GM18519 (cell line): ENCODE results near the gene BRF1.

Source experiments
- ATAC-seq: cut with Tn5 transposase; IDR thresholded peaks from one replicate; pipeline ENCODE4 v1.9.1; 2021; ENCODE audit warnings: mild to moderate bottlenecking, moderate library complexity; ENCODE audit not compliant: unreplicated experiment, low FRiP score

The BRF1 gene

DNA sequence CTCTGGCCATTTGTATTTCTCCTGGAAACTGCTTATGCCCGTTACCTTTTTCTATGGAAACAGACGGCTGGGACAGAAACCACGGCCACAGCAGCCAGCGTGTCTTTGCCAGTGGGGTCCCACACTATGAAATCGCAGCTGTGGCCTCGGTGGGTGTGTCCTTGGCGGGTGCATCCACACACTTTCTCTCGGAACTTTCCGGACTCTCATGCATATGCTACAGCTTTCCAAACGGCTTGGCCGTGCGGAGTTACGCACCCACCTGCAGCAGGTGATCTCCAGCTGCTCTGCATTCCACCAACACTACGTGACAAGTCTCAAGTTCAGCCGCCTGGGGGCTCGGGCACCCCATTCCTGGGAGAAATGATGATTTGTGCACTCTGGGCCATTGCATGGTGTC, 53.8 kb downstream of the BRF1 start:
- no peak for ATAC-seq

DNA sequence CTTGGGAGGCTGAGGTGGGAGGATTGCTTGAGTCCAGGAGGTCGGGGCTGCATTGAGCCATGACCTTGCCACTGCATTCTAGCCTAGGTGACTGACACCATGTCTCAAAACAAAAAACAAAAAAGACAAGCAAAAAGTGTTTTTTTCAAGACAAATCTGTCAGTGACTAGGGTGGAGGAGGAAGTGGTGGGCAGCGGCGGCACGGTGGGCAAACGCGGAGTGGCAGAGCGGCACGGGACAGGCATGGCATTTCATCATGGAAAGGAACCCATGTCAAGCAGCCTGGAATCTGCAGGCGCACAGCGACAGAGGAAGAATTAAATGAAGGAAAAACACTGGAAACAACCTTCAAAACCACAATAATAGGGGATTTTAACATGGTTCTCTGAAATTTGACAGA, 56.5 kb downstream of the BRF1 start:
- no peak for ATAC-seq

DNA sequence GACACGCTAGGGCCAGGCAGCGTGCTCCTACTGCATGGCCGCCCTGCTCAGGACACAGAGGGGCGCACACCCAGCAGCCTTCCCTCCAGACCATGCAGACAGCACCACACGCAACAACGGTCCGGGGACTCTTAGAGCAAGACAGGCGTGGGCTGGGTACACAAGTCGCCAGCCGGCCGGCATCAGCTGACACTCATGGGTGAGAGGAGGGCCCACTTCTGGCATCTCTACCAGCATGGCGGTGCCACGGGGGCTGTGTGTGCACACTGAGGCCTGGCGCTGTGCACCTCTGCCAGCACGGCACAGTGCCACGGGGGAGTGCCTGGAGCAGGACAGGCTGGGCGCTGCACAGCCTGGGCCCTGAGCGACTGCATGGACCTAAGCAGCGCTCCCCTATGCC, 59.2 kb downstream of the BRF1 start:
- no peak for ATAC-seq

DNA sequence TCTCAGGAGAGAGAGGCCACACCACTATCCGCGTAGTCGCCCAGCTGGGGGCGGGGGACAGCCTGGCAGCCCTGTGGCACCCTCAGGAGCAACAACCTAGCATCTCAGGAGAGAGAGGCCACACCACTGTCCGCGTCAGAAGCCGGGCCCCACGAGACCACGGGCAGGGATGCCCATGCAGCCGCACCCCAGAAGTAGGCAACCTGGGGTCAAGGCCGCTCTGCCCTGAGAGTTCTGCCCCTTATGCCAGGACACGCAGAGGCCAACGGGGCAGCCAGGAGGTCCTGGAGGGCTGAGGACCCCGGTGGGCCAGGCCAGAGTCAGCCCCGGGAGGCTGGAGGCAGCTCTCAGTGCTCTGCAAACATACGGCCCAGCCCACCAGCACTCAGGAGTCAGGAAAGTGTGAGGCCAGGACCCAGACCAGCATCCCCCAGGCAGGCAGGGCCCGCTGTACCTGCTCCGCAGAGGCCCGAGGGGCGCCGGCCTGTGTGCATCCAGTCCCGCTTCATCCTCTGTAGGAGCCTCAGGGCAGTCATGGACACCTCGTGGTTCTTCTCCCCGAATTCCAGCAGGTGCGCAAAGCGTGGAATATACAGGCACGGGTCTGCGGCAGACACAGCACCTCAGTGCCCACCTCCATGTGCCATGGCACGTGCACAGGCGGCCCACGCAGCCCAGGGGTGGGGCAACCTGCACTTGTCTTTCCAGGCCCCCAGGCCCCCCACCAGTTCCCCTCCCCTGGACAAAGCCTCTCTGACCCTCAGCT, 59.8 kb downstream of the BRF1 start:
- no peak for ATAC-seq

DNA sequence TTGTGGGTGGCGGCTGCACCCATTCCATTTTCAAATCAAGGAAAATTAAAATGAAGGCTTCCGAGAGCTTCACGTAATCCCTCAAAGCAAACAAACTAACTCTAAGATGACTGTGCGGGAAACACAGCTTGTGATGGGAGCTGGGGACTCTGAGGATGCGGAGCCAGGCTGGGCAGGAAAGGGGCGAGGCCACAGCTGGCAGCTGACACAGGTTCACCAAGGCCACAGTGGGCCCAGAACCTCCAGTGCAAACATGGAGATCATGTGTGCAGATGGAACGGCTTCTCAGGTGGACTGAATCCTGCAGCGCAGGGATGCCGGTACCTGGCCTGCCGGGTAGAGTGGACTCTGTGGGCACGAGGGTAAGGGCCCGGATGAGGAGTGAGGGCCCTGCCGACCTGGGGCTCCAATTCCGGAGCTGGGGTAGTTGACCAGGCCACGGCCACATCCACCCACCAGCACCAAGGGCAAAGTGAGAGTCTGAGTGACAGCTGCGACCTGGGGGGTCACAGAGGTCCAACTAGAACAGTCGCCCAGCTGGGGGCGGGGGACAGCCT, 71.6 kb downstream of the BRF1 start:
- no peak for ATAC-seq

DNA sequence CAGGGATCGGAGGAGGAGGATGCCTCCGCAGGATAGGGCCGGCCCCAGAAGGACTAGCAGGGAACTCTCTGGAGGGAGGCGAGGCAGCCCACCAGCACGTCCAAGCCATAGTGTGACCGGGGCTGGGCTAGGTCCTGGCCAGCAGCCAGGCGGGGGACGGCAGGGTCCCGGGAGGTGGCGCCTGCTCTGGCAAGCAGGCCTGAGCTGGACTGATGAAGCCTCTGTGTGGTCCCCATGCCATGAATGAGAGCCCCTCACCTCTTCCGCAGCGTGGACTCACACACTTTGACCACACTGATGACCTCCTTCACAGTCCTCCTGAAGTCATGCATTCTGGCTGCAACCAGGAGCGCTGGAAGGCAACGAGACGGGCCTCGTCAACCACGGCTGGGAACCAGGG, 72.2 kb downstream of the BRF1 start:
- no peak for ATAC-seq

DNA sequence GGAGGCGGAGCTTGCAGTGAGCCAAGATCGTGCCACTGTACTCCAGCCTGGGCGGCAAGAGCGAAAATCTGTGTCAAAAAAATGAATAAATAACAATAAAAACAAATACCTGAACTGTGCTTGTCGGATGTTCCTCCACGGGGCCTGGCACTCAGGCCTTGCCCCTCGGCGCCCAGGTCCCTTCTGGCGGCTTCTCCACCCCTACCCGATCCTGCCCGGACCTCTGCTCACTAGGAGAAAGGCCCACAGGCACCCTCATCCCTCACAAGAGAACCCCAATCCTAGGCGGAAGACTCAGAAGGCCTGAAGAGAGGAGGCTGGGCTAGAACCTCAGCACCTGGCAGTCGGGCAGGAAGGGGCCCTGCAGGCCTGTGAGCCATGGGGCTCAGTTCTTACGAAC, 73.5 kb downstream of the BRF1 start:
- ATAC-seq: no peak

DNA sequence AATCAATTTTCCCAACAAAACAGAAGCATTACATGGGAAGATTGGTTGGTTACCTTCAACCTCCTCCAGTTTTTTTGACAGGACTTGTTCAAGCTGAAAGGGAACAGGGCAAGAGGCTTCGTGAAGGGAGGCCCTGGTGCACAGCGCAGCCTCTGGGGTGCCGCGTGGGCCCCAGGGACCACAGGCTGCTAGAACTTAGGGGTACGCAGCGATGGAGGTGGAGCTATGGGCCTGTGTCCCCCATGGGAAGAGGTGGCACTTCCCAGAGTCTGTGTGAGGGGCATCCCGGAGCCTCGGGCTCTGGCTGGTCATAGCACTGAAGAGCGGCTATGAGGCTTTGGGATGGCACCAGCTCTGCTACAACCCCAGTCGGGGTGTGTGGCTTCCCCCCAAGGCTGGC, 74.6 kb downstream of the BRF1 start:
- no peak for ATAC-seq

DNA sequence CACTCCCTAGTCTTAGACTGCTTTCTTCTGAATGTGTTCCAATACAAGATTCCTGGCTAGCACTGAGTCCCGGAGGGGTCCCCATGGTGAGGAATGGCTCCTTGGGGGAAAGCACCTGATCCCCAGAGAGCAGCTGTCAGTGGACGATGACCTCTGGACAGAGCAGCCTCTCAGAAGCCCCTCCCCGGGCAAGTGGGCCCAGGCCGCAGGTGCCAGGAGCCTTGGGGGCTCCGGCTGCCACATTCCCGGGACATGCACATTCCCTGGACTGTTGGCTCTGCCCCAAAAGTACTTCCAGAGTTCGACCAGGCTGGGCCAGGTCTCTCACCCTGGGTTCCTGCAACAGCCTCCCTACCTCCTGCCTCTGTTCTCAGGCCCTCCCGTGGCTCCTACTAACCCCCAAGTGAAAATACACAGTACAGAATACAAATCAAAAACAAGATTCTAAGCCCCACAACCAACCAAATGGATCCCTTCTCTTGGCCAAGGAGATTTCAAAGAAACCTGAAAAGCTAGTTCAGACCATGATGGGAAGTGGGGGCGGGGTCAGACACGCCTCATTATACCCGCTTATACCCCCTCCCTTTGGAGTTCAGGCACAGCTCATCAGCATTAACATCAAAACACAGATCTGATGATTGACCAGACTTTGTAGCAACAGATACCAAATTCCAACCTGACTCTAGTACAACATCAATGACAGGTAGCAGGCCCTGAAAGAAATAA, 75.8 kb downstream of the BRF1 start:
- ATAC-seq: no peak

DNA sequence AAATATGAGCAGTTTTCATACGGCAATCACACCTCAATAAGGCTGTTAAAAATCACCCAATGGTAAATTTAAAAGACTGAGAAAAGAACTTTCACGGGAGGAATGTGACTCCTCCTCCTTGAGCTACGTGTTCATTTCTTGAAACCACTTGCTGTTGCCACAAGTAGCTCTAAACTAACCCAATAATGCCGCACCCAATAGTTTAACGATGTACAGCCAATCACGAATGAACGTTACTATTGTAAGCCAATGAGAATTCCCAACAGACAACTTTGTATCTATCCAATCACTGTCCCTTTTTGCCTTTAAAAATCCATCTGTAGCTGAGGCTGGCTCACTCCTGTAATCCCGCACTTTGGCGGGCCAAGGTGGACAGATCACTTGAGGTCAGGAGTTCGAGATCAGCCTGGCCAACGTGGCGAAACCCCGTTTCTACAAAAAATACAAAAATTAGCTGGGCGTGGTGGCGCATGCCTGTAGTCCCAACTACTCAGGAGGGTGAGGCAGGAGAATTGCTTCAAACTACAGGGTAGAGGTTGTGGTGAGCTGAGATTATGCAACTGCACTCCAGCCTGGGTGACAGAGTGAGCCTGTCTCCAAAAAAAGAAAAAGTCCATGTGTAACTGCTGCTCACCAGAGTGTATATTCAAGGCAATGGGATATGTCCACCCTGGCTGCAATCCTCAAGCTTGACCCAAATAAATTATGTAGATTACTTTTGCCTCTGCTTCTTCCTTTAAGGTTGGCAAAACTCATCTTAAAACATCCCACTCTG, 76.8 kb downstream of the BRF1 start:
- ATAC-seq: no peak

DNA sequence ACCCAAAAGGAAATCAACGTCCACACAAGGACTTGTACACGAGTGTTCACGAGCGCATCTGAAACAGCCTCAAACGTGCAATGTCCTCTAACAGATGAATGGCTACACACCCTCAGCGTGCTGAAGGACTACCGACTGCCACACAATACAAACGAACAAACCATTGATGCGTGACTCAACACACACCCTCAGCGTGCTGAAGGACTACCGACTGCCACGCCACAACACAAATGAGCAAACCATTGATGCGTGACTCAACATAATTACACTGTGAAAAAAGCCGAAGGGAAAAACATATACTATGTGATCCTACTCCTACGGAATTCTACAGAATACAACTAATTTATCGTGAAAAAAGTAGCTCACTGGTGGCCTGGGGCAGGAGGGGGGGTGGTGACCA, 77.5 kb downstream of the BRF1 start:
- no peak for ATAC-seq

DNA sequence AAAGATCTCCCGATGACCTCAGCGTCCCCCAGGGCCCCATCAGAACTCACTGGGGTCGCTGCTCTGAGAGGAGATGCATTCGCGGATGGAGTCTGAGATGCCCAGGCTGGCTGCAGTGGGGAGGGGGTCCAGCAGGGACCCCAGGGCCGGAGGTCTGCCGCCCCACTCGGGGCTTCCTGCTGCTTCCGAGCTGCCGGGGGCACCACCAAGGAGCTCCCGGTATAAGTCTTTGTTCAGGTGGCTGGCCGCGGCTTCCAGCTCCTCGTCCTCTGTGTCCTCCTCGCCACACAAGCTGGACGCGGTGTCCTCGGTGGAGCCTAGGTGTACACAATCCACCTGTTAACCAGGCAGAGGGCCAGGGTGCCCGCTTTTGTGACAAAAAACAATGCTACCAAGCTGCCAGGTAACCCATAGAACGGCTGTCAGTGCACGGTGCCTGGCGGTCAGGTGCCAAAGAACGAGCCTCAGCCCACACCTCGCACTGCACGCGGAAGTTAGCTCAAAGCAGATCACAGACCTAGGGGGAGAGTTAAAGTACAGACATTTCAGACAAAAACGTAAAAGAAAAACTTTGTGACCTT, 79.1 kb downstream of the BRF1 start:
- no peak for ATAC-seq

DNA sequence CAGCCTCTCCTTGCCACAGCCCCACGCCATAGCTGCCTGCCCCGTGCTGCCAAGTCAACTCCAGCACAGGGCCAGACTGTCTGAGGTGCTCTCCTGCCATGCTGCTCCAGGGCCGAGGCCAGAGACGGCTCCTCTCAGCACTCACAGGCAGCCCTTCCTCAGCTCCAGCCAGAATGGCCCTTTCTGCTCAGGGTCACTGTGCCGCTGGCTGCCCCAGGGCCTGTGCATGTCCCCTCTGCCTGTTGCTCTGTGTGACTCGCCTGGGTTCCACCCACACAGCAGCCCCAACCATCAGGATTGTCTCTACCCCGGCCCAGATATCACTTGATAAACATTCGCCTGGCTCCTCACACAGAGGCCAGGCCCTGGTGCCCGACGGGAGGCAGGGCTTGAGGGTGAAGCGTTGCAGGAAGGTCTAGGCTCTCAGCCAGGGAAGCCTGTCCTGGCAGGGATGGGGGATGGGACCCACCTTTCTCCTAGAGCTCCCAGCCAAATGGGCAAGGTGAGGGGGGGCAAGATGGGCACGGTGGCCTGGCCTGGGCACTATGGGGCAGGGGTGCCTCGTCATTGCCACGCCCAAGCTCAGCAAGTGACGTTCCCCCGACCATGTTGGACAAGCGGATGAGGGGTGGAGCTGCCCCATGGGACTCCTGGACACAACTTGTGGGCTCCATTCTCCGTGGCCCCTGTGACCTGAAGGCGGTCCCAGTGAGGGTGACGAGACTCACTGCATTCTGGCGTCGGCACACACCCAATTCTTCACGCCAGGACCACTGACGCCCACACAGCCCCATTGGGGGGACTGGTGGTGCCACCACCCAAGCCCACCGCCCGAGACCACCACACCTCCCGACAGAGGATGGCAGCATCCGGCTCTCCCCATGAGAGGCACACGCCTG, 79.9 kb downstream of the BRF1 start:
- ATAC-seq: no peak

DNA sequence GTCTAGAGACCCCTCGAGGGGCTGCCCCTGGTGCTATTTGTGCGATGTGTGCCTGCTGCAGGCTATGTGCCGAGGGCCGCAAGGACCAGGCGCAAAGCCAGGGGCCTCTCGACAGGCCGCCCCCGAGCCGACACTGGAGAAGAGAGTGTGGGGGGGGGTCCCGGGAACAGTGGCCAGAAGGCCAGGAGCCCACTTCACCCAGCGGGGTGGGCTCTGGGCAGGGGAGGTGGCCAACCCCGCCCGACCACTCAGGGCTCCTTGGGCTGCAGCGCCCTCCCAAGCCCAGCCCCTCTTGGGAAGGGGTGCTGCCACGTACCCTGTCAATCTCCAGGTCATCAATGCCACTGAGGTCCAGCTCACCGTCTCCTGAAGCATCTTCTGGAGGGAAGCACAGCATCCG, 81.0 kb downstream of the BRF1 start:
- no peak for ATAC-seq

DNA sequence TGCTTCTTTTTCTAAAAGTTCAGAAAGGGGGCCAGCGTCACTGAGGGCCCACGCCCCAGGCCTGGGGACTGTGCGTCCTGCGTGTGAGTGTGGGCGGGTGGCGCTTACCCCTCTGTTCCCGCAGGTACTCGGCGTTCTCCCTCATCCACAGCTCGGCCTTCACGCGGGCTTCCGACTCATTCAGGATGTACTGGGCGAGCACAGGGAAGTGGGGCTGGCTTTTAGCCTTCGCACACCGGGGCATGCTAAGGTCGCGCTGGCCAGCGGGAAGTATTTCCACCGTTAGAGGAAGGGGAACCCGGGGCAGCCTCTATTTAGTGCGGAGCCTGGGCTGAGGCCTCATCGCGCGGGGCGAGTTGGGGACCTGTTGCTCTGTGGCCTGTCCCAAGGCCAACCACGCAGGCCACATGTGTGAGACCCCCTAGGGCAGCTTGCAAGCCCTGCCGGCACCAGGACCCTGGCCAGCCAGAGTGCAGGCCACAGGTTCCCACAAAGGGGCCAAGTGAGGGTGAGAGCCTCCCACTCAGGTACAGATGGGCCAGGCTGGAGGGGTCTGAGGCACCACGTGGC, 81.7 kb downstream of the BRF1 start:
- ATAC-seq: no peak

DNA sequence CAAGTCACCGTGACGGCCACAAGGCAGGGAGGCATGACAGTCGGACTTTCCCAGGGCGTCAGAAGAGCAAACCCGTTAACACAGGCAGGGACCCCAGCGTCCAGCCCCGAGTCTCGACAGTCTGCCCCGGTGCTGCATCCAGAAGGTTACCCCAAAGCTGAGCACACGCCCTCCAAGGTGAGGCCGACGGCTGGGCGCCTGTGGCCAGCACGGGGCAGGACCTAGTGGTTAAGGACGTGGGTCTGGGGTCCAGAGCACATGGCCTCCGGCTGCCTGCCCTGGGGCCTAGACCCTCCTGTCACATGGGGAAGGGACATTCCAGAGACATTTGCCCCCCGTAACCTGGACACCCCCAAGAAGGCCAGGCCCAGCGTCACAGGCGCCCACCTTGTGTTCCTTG, 82.2 kb downstream of the BRF1 start:
- ATAC-seq: no peak

DNA sequence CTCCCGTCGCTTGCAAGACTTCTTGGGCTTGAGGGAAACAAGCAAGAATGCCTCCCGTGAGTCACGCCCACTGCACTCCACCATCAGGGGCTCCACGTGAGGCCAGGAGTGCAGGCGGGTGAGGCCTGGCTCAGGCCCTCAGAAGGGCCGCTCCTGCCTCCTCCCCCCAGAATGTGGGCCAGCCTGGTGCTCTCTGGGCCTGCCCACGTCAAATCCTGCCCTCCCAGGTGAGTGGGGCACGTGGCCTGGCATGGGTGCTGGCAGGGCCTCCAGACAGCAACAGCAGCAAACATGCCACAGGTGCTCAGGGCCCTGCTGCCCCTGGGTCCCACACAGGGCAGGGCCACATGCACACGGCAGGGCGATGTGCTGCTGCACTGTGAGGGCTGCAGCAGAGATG, 83.0 kb downstream of the BRF1 start:
- no peak for ATAC-seq

DNA sequence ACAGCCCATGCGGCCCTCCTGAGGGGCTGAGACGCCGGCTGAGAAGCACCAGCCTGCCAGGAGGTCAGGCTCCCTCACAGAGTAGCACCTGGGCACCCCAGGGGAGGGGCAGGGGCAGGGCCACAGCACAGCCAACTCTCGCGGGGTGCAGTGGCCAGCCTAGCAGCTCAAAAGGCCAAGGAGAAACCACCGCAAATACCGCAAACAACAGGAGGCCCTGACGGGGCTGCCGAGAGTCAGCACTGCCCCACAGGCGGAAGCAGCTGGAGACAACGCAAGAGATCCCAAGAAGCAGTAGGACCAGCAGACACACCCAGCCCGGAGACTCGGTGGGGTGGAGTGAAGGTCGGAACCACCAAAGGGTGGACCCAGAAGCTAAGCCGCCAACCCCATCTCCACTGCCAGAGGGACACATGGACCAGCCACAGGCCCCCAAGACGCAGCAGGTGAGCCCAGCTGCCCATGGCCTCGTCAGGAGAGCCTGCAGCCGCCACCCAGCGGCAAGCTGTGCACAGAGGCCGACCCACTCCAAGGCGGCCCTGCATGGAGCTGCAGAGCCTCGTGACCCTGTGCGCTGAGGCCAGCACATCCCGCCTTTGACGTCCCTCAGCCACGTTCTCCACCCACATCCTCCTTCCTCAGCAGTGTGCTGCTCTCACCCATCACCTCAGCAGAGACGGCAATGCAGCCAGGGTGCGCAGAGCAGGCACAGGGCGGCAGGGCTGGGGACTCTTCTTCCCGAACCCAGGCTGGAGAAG, 84.1 kb downstream of the BRF1 start:
- no peak for ATAC-seq

DNA sequence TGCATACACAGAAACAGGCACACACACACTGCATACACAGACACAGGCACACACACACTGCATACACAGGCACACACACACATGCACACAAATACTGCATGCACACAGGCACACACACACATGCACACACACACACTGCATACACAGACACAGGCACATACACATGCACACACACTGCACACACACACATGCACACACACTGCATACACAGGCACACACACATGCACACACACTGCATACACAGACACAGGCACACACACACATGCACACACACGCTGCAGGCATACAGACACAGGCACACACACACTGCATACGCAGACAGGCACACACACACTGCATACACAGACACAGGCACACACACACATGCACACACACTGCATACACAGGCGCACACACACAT, 85.2 kb downstream of the BRF1 start:
- ATAC-seq: no peak
